ENCODE data around the gene SCNN1A. TPM values are rescaled to one million over a fixed set of nuclear protein-coding genes. Genes with fewer than 3 reads are reported as not detected.

Gene SCNN1A
- total and polyA plus RNA-seq, 2 donors from 2014 or later, result 225 to 452 TPM

GRCh38 chr12:6416596-6416995 lies 41.2 kb upstream of the SCNN1A start:
- Histone ChIP-seq H3K27ac (ENCODE audit: low read depth in 2 of 2, low read length in 2 of 2) (no peak overlapping the region), H3K9me3 (ENCODE audit: control insufficient read depth in 2 of 3, insufficient read depth in 1 of 3, low read length in 3 of 3) (no peaks in the 10 kb centered on the region), H3K36me3 (ENCODE audit: control insufficient read depth in 2 of 3, insufficient read depth in 3 of 3, low read length in 3 of 3) (peaks cover 0 to 2% (median 0%) of the 10 kb centered on the region in 3 donors), H3K9ac (ENCODE audit: low read length in 3 of 3) (no peak overlapping the region), H3K4me3 (ENCODE audit: low read length in 3 of 3) (no peak overlapping the region), H3K27me3 (ENCODE audit: control insufficient read depth, insufficient read depth, low read length) (no peaks in the 10 kb centered on the region), H3K4me1 (ENCODE audit: control insufficient read depth in 2 of 3, insufficient read depth in 2 of 3, low read depth in 1 of 3, low read length in 3 of 3) (no peaks in the 10 kb centered on the region)
- no peak for TF ChIP-seq CTCF (IDR thresholded peaks at IDR 0.05; ENCODE audit: borderline replicate concordance, extremely low read depth, insufficient read depth)
- no peak for FAIRE-seq
- DNase-seq, result no peak
- intact Hi-C loops (cut with DNase I), result loop anchor here (10.0 kb wide), 1 partner anchor 48 kb away; no protein-coding TSS in a partner anchor

- H3K4me1 ChIP-seq (ENCODE audit: control insufficient read depth in 2 of 3, insufficient read depth in 2 of 3, low read depth in 1 of 3, low read length in 3 of 3), result no peaks in the 10 kb centered on the region
- intact Hi-C loops (cut with DNase I), result no loop called here
- H3K9me3 ChIP-seq (ENCODE audit: control insufficient read depth in 2 of 3, insufficient read depth in 1 of 3, low read length in 3 of 3), result no peaks in the 10 kb centered on the region
- H3K4me3 ChIP-seq (ENCODE audit: low read length in 3 of 3), result no peak overlapping the region
- DNase-seq, result peak in 1 of 5 donors; percentile 42
- no peaks in the 10 kb centered on the region for H3K36me3 ChIP-seq (ENCODE audit: control insufficient read depth in 2 of 3, insufficient read depth in 3 of 3, low read length in 3 of 3)
- no peak overlapping the region for H3K9ac ChIP-seq (ENCODE audit: low read length in 3 of 3)
- TF ChIP-seq CTCF (IDR thresholded peaks at IDR 0.05; ENCODE audit: borderline replicate concordance, extremely low read depth, insufficient read depth), result no peak
- H3K27me3 ChIP-seq (ENCODE audit: control insufficient read depth, insufficient read depth, low read length), result no peaks in the 10 kb centered on the region
- H3K27ac ChIP-seq (ENCODE audit: low read depth in 2 of 2, low read length in 2 of 2), result no peak overlapping the region
- no peak for FAIRE-seq
Measured at GRCh38 chr12:6407236-6407954, 32.0 kb upstream of the SCNN1A start.

DNA sequence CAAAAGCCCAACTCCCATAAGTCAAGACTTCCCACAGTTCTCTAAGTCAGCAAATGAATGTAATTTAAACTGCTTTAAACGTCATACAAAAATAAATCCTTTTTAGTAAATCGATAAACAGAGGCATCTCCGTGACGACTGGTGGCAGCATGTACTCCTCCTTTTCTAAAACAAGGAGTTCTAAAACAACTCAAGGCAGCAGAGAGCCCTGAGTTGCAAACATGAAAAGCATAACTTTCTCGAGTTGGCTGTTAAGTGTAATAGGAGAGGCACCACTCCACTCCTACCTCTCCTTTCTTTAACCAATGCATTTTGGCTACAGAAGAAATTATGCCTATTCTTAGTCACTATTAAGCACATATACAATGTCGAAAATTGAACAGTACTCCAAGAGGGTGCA lies 30.6 kb upstream of the SCNN1A start:
- H3K9ac ChIP-seq (ENCODE audit: low read length in 3 of 3), result no peak overlapping the region
- H3K4me3 ChIP-seq (ENCODE audit: low read length in 3 of 3), result no peak overlapping the region
- no peaks in the 10 kb centered on the region for H3K27me3 ChIP-seq (ENCODE audit: control insufficient read depth, insufficient read depth, low read length)
- no peaks in the 10 kb centered on the region for H3K4me1 ChIP-seq (ENCODE audit: control insufficient read depth in 2 of 3, insufficient read depth in 2 of 3, low read depth in 1 of 3, low read length in 3 of 3)
- no peaks in the 10 kb centered on the region for H3K36me3 ChIP-seq (ENCODE audit: control insufficient read depth in 2 of 3, insufficient read depth in 3 of 3, low read length in 3 of 3)
- H3K9me3 ChIP-seq (ENCODE audit: control insufficient read depth in 2 of 3, insufficient read depth in 1 of 3, low read length in 3 of 3), result no peaks in the 10 kb centered on the region
- intact Hi-C loops (cut with DNase I), result no loop called here
- DNase-seq (peak in 1 of 5 donors; percentile 43), FAIRE-seq (no peak)
- H3K27ac ChIP-seq (ENCODE audit: low read depth in 2 of 2, low read length in 2 of 2), result no peak overlapping the region
- no peak for TF ChIP-seq CTCF (IDR thresholded peaks at IDR 0.05; ENCODE audit: borderline replicate concordance, extremely low read depth, insufficient read depth)
